Stimulated activated CD8-positive, alpha-beta memory T cell treated with anti-CD3 and anti-CD28 coated beads, Interleukin-12 subunit alpha, Interleukin-12 subunit beta, amount 100 ng/mL, for 24 hours (primary cell): ENCODE results near the gene VGLL4.
"Not testable (repeated sequence)": the region's sequence is repeated elsewhere in the genome, so short reads cannot be mapped to it uniquely, and the experiment has no call there.

Source experiments
- DNase-seq: peaks from one replicate; pipeline ENCODE4 v3.0.0-alpha.2; 2020; ENCODE audit errors: extremely low read depth

Gene VGLL4

GRCh38 chr3:11606090-11606784 lies 37.5 kb downstream of the VGLL4 start:
- DNase-seq, result no peak

- DNase-seq, result no peak
Observed at GRCh38 chr3:11605398-11605797, 38.3 kb downstream of the VGLL4 start.

- no peak for DNase-seq
Observed at GRCh38 chr3:11604139-11604892, 39.4 kb downstream of the VGLL4 start.

GRCh38 chr3:11603628-11604027 lies 40.1 kb downstream of the VGLL4 start:
- DNase-seq, result no peak

- DNase-seq, result no peak
Observed at GRCh38 chr3:11602886-11603527, 40.7 kb downstream of the VGLL4 start.

GRCh38 chr3:11602239-11602840 lies 41.4 kb downstream of the VGLL4 start:
- DNase-seq, result no peak

- no peak for DNase-seq
Observed at GRCh38 chr3:11601446-11602238, 42.1 kb downstream of the VGLL4 start.

GRCh38 chr3:11600501-11601282 lies 43.0 kb downstream of the VGLL4 start:
- no peak for DNase-seq

GRCh38 chr3:11596387-11596786 lies 47.3 kb downstream of the VGLL4 start:
- DNase-seq, result no peak

- DNase-seq, result not testable (repeated sequence)
Observed at GRCh38 chr3:11595024-11595423, 48.7 kb downstream of the VGLL4 start.

GRCh38 chr3:11593318-11594034 lies 50.2 kb downstream of the VGLL4 start:
- DNase-seq, result no peak

- DNase-seq, result no peak
Observed at GRCh38 chr3:11592445-11593298, 51.0 kb downstream of the VGLL4 start.

- no peak for DNase-seq
Observed at GRCh38 chr3:11591391-11592282, 52.1 kb downstream of the VGLL4 start.

GRCh38 chr3:11591002-11591355 lies 52.7 kb downstream of the VGLL4 start:
- DNase-seq, result no peak

- no peak for DNase-seq
Observed at GRCh38 chr3:11589706-11590105, 54.0 kb downstream of the VGLL4 start.

- no peak for DNase-seq
Observed at GRCh38 chr3:11588755-11589154, 55.0 kb downstream of the VGLL4 start.

- no peak for DNase-seq
Observed at GRCh38 chr3:11588338-11588737, 55.4 kb downstream of the VGLL4 start.

- DNase-seq, result no peak
Observed at GRCh38 chr3:11587766-11588165, 55.9 kb downstream of the VGLL4 start.
